DMS153 treated with DMSO at 0.1 percent for 48 hours (cell line): ENCODE data around the gene RPS24.

Experiments used
- DNase-seq: peaks from one replicate; lab custom pipeline; 2025; ENCODE audit not compliant: unreplicated experiment; lab: John Stamatoyannopoulos, UW

Gene RPS24

GRCh38 chr10:78082636-78083035, 49.0 kb downstream of the RPS24 start:
- DNase-seq: no peak
